Stimulated activated CD8-positive, alpha-beta memory T cell treated with anti-CD3 and anti-CD28 coated beads, Interleukin-12 subunit alpha, Interleukin-12 subunit beta, amount 100 ng/mL, for 24 hours (primary cell): ENCODE data around the gene FER.
"Not testable (repeated sequence)": the region's sequence is repeated elsewhere in the genome, so short reads cannot be mapped to it uniquely, and the experiment has no call there.

Experiments
- DNase-seq: peaks from one replicate; pipeline ENCODE4 v3.0.0-alpha.2; 2020; ENCODE audit errors: extremely low read depth

Gene FER

DNA sequence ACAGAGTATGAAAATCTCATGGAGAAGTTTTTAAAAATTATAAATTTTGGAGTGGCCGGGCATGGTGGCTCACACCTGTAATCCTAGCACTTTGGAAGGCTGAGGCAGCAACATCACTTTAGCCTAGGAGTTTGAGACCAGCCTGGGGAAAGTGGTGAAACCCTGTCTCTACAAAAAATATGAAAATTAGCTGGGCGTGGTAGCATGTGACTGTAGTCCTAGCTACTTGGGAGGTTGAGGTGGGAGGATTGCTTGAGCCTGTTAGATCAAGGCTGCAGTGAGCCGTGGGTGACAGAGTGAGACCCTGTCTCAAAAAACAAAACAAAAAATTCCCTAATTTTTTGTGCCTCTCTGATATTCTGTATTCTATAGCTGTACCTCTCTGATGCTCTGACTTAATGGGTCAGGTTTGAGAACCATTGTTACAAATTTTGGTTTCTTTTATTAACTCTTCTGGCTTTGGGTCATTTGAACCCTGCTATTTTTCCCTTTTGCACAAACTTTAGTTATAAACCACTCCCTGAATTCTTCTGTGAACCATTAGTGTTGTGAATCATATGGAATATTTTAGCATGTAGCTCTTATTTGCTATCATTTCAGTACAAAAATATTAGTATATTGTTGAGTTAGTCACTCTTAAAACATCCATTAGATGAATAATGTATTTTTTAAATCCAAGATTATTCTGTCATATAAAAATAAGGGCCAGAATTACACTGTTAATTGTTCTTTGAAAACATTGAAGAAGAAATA is 51.0 kb downstream of the FER start:
- no peak for DNase-seq

DNA sequence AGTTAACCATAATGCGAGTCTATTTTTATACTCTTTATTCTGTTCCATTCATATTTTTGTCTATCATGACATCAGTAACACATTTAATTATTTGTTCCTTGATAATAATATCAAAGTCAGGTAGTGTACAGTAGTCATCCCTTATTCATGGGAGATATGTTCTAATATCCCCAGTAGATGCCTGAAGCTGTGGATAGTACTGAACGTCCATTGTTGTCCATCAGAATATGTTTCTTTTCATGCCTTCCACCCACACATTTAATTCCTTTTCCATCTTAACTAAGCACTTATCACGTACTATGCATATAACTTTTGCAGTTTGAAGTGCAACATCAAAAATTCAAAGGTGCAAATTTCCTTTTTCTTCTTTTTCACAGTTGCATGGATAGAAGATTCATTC is 53.6 kb downstream of the FER start:
- no peak for DNase-seq

GRCh38 chr5:108801776-108802175 is 54.1 kb downstream of the FER start:
- DNase-seq = no peak

GRCh38 chr5:108810717-108811116 is 63.0 kb downstream of the FER start:
- no peak for DNase-seq

DNA sequence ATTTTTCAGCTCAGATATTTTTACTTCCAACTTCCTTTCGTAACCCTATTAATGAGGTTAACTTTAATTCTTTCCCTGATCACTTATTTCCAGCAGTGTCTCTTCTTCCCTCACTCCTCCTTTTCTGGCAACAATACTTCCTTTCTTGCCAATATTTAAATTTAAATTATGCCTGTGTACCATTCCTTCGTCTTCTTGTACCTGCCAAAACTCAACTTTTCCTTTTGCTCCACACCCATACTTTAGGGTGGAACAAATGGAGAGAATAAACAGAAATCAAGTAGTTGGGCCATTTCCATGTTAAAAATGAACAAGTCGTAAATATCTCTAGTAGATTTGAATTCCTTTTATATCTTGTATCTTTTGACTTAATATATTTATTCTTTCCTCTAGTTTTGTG is 66.0 kb downstream of the FER start:
- DNase-seq = no peak

- no peak for DNase-seq
Measured at GRCh38 chr5:108814551-108814950, 66.9 kb downstream of the FER start.

DNA sequence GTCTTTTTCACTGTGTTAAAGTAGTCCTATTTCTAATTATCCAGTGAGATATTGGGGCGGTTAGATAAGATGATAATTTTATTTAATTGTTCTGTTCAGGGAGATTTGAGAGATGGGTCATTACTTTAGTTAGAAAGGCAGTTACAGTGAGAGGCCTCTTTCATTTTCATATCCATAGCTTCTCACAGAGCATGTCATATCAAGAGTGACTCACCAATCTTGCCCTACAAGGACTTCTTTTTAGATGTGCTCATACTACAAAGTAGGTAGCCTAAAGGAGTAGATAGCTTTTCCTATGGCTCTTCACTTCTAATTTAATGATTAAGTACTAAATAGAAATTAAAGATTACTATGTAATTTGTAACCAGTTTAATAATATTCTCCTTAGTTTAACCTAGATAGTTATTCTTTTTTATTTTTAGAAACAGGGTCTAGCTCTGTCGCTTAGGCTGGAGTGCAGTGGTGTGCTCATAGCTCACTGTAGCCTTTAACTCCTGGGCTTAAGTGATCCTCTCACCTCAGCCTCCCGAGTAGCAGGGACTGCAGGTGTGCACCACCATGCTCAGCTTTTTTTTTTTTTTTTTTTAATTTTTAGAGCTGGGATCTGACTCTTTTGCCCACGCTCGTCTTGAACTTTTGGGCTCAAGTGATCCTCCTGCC is 71.0 kb downstream of the FER start:
- no peak for DNase-seq

DNA sequence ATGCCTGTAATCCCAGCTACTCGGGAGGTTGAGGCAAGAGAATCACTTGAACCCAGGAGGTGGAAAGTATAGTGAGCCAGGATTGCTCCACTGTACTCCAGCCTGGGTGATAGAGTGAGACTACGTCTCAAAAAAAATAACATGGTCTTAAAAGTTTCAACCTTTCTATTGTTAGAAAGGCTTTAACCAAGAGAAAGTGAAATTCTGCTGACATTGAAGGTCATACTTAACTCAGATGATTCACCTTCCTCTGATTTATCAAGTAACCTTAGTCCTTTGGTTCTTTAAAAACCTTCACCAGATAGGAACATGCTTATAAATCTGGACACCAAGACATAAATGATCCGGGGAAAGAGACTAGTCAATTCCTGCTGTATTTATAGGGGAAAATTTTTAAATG is 73.3 kb downstream of the FER start:
- DNase-seq = no peak

DNA sequence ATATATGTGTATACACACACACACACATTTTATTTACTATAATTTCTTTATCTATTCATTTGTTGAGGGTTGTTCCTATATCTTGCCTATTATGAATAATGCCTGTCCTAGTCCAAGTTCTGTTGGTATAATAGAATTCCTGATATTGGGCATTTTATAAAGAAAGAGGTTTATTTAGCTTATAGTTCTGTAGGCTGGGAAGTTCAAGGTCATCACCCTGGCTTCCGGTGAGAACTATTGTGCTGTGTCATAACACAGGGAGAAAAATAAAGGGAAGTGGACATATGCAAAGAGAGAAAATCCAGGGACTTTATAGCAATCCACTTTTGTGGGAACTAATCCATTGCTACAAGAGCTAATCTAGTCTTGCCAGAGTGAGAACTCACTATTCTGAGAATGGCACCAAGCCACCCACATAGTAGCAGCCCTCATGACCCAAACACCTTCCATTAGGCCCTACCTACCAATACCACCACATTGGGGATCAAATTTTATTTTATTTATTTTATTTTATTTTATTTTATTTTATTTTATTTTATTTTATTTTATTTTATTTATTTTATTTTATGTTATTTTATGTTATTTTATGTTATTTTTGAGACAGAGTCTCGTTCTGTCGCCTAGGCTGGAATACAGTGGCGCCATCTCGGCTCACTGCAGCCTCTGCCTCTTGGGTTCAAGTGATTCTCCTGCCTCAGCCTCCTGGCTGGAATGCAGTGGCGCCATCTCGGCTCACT is 74.7 kb downstream of the FER start:
- DNase-seq = no peak

- DNase-seq = no peak
Measured at GRCh38 chr5:108827131-108827530, 79.4 kb downstream of the FER start.

DNA sequence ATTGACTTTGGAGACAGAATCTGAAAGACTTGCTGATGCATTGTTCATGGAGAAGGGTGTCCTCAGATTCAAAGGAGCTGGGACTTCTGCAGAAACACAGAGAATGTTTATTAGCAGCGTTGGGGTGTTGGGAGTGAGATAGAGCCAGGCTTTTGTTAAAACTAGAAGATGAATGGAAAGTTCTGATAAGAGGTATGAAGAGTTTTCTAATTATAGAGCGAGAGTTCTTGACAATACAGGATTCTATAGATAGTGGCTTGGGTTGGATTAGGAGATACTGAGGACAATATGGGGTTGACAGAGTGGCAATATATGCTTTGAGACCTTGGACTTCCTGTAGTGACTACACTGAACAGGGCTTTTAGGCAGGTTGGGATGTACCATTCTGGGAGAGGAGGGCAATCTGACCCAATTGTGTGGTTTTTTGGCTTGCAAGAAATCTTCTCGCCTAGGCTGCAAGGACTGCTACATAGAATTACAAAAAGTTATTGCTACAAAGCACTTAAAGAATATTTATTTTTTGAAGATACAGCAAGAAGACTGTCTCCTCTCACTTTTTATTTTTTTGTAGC is 83.1 kb downstream of the FER start:
- DNase-seq = no peak

DNA sequence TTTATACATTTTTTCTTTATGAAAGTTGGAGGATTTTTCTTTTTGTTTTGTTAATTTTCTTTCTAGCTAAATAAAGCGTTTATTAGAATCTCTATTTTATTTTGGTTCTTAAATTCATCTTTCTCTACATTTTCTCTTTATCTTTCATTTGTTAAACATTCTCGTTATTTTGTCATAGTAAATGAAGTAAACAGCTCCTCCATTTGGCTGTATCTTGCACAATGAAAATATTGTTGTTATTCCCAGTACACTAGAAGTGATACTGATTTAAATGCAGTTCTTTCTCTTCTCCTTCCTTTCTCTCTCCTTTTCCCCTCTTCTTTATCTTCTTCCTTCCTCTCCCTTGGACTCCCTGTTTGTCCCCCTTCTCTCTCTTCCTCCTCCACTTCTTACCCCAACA is 88.8 kb downstream of the FER start:
- no peak for DNase-seq

DNA sequence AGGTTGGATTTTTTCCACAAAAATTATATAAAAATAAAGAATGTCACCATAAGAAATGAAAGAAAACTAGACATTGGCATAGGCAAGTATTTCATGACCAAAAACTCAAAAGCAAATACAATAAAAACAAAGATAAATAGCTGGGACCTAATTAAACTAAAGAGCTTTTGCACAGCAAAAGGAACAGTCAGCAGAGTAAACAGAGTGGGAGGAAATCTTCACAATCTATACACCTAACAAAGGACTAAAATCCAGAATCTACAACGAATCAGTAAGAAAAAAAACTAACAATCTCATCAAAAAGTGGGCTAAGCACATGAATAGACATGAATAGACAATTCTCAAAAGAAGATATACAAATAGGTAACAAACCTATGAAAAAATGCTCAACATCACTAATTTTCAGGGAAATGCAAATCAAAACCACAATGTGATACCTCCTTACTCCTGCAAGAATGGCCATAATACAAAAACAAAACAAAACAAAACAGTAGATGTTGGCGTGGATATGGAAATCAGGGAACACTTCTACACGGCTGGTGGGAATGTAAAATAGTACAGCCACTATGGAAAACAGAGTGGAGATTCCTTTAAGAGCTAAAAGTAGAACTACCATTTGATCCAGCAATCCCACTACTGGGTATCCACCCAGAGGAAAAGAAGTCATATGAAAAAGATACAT is 94.7 kb downstream of the FER start:
- not testable (repeated sequence) for DNase-seq

- DNase-seq = not testable (repeated sequence)
Measured at GRCh38 chr5:108851129-108851528, 103.4 kb downstream of the FER start.

GRCh38 chr5:108857905-108858304 is 110.2 kb downstream of the FER start:
- no peak for DNase-seq

DNA sequence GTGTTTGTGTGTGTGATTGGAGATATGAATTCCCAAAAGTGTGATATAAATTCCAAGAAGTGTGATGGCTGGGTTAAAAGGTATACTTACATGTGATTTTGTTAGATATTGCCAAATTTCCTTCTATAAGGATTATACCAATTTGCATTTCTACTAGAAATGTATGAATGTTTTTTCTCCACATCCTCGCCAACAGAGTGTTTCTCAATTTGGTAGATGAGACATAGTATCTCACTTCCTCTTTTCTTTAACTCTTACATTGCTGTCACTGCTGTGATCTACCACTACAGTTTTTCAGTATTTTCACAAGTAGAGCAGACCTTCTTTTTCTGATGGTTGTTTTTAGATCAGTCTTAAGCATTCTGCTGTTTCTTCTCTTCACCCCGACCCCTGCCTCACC is 111.3 kb downstream of the FER start:
- DNase-seq = no peak

DNA sequence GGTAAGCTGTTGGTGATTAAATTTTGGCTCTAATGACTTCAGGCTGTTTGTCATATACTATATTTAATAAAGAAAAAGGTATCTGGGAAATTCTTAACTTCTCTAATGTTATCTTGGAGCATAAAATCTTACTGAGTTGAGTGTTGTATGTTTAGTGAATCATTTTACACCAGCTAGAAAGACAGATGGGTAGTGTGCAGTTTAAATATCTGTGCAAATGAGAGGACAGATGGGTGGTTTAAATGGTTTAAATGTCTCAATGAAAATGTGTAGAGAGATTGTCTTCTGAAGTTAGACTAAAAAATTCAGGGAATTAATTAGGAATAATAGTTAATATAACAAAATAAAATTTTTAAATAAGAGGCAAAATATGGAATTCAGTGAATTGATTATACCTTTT is 114.5 kb downstream of the FER start:
- no peak for DNase-seq

DNA sequence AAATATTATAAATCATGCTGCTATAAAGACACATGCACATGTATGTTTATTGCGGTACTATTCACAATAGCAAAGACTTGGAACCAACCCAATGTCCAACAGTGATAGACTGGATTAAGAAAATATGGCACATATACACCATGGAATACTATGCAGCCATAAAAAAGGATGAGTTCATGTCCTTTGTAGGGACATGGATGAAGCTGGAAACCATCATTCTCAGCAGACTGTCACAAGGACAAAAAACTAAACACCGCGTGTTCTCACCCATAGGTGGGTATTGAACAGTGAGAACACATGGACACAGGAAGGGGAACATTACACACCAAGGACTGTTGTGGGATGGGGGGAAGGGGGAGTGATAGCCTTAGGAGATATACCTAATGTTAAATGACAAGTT is 118.4 kb downstream of the FER start:
- DNase-seq = not testable (repeated sequence)

DNA sequence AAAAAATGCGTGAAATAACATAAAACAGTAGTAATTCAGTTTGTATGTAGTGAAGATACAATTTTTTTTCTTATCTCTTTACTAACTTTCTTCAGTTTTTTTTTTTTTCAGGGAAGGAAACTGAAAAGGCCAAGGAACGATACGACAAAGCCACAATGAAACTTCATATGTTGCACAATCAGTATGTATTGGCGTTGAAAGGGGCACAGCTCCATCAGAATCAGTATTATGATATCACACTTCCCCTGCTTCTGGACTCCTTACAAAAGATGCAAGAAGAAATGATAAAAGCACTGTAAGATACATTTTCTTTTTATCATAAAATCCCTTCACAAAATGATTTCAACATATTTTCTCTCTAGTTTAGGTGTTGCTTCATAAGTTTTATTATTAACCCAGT is 120.0 kb downstream of the FER start:
- DNase-seq = no peak

DNA sequence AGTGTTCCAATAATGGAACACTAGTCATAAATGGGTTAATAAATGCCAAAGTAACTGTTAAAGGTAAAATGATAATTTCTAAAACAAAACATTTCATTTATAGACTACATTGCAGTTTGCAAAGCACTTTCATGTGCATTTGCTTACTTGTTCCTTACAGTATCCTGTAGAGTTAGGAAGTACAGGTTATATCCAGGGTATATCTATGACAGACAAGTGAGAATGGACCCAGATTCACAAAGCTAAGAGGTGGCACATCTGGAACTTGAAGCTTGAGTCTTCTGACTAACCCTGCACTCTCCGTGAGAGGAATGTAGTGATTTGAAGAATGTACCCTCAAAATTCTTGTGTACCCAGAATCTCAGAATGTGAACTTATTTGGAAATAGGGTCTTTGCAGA is 121.4 kb downstream of the FER start:
- no peak for DNase-seq

DNA sequence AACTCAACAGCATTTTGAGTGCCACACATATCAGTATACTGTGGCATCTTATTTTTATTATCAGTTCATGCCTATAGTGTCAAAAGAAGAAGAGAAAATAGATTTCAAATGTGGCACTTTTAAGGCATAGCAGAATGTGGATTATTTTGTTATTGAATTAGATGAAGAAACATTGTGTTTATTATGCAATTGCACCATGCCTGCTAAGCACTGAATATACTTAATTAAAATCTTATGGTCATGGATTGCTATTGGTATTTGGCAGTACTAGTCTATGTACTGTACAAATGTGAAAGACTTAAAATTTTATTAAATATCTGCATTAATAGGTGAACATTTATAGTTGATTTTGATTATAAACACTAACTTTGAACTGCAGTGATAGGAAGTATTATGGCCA is 128.8 kb downstream of the FER start:
- no peak for DNase-seq

- no peak for DNase-seq
Measured at GRCh38 chr5:108878756-108879155, 131.1 kb downstream of the FER start.
